Left lung (tissue), 10 donors: Measurements from ENCODE around the gene ZNF587B. TPM values are rescaled to one million over a fixed set of nuclear protein-coding genes. Genes with fewer than 3 reads are reported as not detected.
"Not testable (repeated sequence)": the region's sequence is repeated elsewhere in the genome, so short reads cannot be mapped to it uniquely, and the experiment has no call there.

ENCODE experiments used
- ATAC-seq: fragments of 200-7000 bp; cut with Tn5 transposase; one replicate; pipeline ENCODE4 v1.9.1; 2020; ENCODE audit warnings: moderate library complexity
- DNase-seq, 4 donors: peaks; one replicate each; pipeline ENCODE4 v3.0.0-alpha.2; 2013 to 2020
- H3K27ac ChIP-seq, 2 donors: fragments of 200-600 bp; sonication (generic) in 1 of 2; one replicate each; pipeline versions ENCODE4 v1.5.0 to v1.8.0; 2020 to 2021
- H3K27me3 ChIP-seq, 2 donors: fragments of 200-600 bp; sonication (generic) in 1 of 2; one replicate each; pipeline versions ENCODE4 v1.5.0 to v1.8.0; 2020 to 2021
- H3K36me3 ChIP-seq, 2 donors: fragments of 200-600 bp; sonication (generic) in 1 of 2; one replicate each; pipeline versions ENCODE4 v1.5.0 to v1.8.0; 2020 to 2021
- H3K4me1 ChIP-seq, 2 donors: fragments of 200-600 bp; one replicate each; pipeline ENCODE4 v1.8.0; 2021
- H3K4me3 ChIP-seq, 2 donors: fragments of 200-600 bp; sonication (generic) in 1 of 2; one replicate each; pipeline versions ENCODE4 v1.5.0 to v1.8.0; 2020 to 2021; ENCODE audit warnings: mild to moderate bottlenecking in 1 of 2
- H3K9me3 ChIP-seq, 2 donors: fragments of 200-600 bp; sonication (generic) in 1 of 2; one replicate each; pipeline versions ENCODE4 v1.5.0 to v1.8.0; 2020 to 2021
- intact Hi-C, 2 donors: fragments of 100-400 bp; cut with DNase I; formaldehyde crosslinking; loops; one replicate each; pipeline versions ENCODE4 v1.11.2 to v1.14.2; 2022
- polyA plus RNA-seq, 6 donors: library from polyadenylated mRNA; unstranded; fragments of 120-200 nt; gene quantifications; one replicate each; pipeline ENCODE4 v1.2.1, GENCODE V29; 2013; ENCODE audit not compliant: insufficient read length in 6 of 6
- total RNA-seq, 2 donors: library from RNA; stranded (reverse); fragmentation: NEBNext Ultra II Directional; extraction: Animal tissue kit (Norgen Biotek cat#: 25700); gene quantifications; one replicate each; pipeline ENCODE4 v1.2.1, GENCODE V29; 2021
- TF ChIP-seq, protein P1 (sequence below), 2 donors: fragments of 200-600 bp; sonication (generic) in 1 of 2; IDR thresholded peaks; one replicate each; pipeline versions ENCODE4 v1.5.0 to v1.8.0; 2021; ENCODE audit warnings: antibody characterized with exemption in 2 of 2
- donor health status: DM: no; HTN: yes; CAD: no.
- donor health status: DM: no; HTN: no; CAD: no.

ZNF587B gene
- total and polyA plus RNA-seq, 8 donors, result 12.1 to 20.1 (median 14.1) TPM

DNA sequence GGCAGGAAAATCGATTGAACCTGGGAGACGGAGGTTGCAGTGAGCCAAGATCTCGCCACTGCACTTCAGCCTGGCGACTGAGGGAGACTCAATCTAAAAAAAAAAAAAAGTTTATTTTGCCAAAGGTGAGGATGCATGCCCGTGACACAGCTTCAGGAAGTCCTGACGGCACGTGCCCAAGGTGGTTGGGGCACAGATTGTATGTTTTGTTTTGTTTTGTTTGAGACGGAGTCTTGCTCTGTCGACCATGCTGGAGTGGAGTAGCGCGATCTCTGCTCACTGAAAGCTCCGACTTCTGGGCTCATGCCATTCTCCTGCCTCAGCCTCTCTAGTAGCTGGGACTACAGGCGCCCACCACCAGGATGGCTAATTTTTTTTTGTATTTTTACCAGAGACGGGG, 12.1 kb upstream of the ZNF587B start:
- Histone ChIP-seq H3K4me1 (peaks cover 24 to 32% of the 10 kb centered on the region in 2 donors), H3K9me3 (no peaks in the 10 kb centered on the region), H3K27ac (no peak overlapping the region), H3K36me3 (peaks cover 0 to 6% of the 10 kb centered on the region in 2 donors), H3K27me3 (no peaks in the 10 kb centered on the region), H3K4me3 (no peak overlapping the region)
- intact Hi-C loops, result no loop called here
- DNase-seq (no peak), ATAC-seq (no peak)
- TF ChIP-seq, protein P1, sequence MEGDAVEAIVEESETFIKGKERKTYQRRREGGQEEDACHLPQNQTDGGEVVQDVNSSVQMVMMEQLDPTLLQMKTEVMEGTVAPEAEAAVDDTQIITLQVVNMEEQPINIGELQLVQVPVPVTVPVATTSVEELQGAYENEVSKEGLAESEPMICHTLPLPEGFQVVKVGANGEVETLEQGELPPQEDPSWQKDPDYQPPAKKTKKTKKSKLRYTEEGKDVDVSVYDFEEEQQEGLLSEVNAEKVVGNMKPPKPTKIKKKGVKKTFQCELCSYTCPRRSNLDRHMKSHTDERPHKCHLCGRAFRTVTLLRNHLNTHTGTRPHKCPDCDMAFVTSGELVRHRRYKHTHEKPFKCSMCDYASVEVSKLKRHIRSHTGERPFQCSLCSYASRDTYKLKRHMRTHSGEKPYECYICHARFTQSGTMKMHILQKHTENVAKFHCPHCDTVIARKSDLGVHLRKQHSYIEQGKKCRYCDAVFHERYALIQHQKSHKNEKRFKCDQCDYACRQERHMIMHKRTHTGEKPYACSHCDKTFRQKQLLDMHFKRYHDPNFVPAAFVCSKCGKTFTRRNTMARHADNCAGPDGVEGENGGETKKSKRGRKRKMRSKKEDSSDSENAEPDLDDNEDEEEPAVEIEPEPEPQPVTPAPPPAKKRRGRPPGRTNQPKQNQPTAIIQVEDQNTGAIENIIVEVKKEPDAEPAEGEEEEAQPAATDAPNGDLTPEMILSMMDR (IDR thresholded peaks at IDR 0.05), result no peak

- H3K9me3 ChIP-seq, result no peaks in the 10 kb centered on the region
- H3K27ac ChIP-seq, result no peak overlapping the region
- intact Hi-C loops, result no loop called here
- peaks cover 0 to 6% of the 10 kb centered on the region in 2 donors for H3K36me3 ChIP-seq
- peaks cover 22 to 30% of the 10 kb centered on the region in 2 donors for H3K4me1 ChIP-seq
- TF ChIP-seq, protein P1 (IDR thresholded peaks at IDR 0.05), result no peak
- ATAC-seq (no peak), DNase-seq (no peak)
- no peaks in the 10 kb centered on the region for H3K27me3 ChIP-seq
- H3K4me3 ChIP-seq, result no peak overlapping the region
Measured at GRCh38 chr19:57818378-57818777, 11.7 kb upstream of the ZNF587B start.

GRCh38 chr19:57819475-57820148, 10.5 kb upstream of the ZNF587B start:
- H3K9me3 ChIP-seq, result no peaks in the 10 kb centered on the region
- H3K27me3 ChIP-seq, result no peaks in the 10 kb centered on the region
- H3K27ac ChIP-seq, result peak overlapping the region; percentile 79 to 81
- H3K36me3 ChIP-seq, result peaks cover 0 to 6% of the 10 kb centered on the region in 2 donors
- H3K4me3 ChIP-seq, result peak overlapping the region; percentile 74 to 97
- intact Hi-C loops, result no loop called here
- DNase-seq, result peak; percentile 82 to 93 (median 89)
- H3K4me1 ChIP-seq, result peaks cover 14 to 20% of the 10 kb centered on the region in 2 donors
- ATAC-seq, result peak; percentile 90
- TF ChIP-seq, protein P1 (IDR thresholded peaks at IDR 0.05), result no peak

- H3K27me3 ChIP-seq, result no peaks in the 10 kb centered on the region
- no peak for DNase-seq
- H3K4me3 ChIP-seq, result peak overlapping the region; percentile 74 to 97
- intact Hi-C loops, result no loop called here
- no peak for ATAC-seq
- no peak overlapping the region for H3K27ac ChIP-seq
- peaks cover 10 to 15% of the 10 kb centered on the region in 2 donors for H3K4me1 ChIP-seq
- TF ChIP-seq, protein P1 (IDR thresholded peaks at IDR 0.05), result no peak
- H3K9me3 ChIP-seq, result no peaks in the 10 kb centered on the region
- H3K36me3 ChIP-seq, result peaks cover 0 to 10% of the 10 kb centered on the region in 2 donors
Measured at GRCh38 chr19:57820599-57820998, 9.5 kb upstream of the ZNF587B start.

GRCh38 chr19:57821095-57821494, 9.0 kb upstream of the ZNF587B start:
- H3K27me3 ChIP-seq, H3K9me3 ChIP-seq, H3K27ac ChIP-seq, ATAC-seq, intact Hi-C loops, DNase-seq: not testable (repeated sequence)
- peaks cover 0 to 10% of the 10 kb centered on the region in 2 donors for H3K36me3 ChIP-seq
- H3K4me1 ChIP-seq, result peaks cover 10 to 15% of the 10 kb centered on the region in 2 donors
- H3K4me3 ChIP-seq, result peak overlapping the region in 1 of 2 donors; percentile 74

DNA sequence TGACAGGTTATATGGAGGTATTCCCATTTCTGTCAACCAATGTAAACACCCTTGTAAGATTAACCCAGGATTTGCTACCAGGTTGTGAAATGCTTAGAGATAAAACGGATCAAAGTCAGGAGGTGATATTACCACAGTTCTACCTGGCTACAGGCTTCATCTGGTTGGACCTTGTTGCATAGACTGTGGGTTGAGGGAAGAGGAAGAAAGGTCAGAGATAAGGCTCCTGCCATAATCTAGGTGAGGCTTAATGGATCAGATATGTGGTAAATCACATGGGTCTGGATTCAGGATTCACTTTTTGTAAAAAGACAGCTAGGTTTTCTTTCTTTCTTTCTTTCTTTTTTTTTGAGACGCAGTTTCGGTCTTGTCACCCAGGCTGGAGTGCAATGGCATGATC, 8.6 kb upstream of the ZNF587B start:
- peaks cover 0 to 10% of the 10 kb centered on the region in 2 donors for H3K36me3 ChIP-seq
- H3K4me3 ChIP-seq, ATAC-seq, H3K27ac ChIP-seq, H3K9me3 ChIP-seq, DNase-seq, intact Hi-C loops, H3K27me3 ChIP-seq: not testable (repeated sequence)
- peaks cover 10 to 15% of the 10 kb centered on the region in 2 donors for H3K4me1 ChIP-seq

DNA sequence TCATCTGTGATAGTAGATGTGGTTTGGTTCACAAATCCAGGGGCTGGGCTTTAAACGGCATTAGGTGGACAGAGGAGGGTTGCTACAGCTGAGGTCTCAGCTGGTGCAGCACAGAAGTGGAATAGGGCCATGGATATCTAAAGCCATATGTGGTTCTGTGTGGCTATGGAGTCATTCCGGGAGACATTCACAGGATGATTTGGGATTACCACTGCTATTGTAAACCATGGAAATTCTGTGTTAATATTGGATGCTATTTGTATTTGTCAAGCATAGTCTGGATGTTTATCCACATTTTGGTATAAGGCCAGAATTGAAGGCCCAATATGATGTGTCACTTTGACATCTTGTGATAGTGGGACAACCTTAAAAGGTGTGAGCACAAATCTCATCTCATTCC, 6.9 kb upstream of the ZNF587B start:
- intact Hi-C loops, H3K27ac ChIP-seq, DNase-seq: not testable (repeated sequence)

GRCh38 chr19:57823608-57824007, 6.5 kb upstream of the ZNF587B start:
- H3K27me3 ChIP-seq, ATAC-seq, H3K27ac ChIP-seq, intact Hi-C loops, DNase-seq, H3K9me3 ChIP-seq, H3K4me3 ChIP-seq: not testable (repeated sequence)
- peaks cover 0 to 10% of the 10 kb centered on the region in 2 donors for H3K36me3 ChIP-seq
- H3K4me1 ChIP-seq, result peaks cover 10 to 11% of the 10 kb centered on the region in 2 donors

More for the DNA sequence above, 6.9 kb upstream of the ZNF587B start:
- ATAC-seq, H3K9me3 ChIP-seq, H3K4me3 ChIP-seq, H3K27me3 ChIP-seq: not testable (repeated sequence)
- Histone ChIP-seq H3K36me3 (peaks cover 0 to 10% of the 10 kb centered on the region in 2 donors), H3K4me1 (peaks cover 10 to 15% of the 10 kb centered on the region in 2 donors)
